ENCODE measurements around the gene DR1. TPM values are rescaled to one million over a fixed set of nuclear protein-coding genes. Genes with fewer than 3 reads are reported as not detected.

Gene DR1
- 30.8 and 39.8 TPM in 2 replicates for polyA plus RNA-seq (2011; rRNA removed)
- polyA plus RNA-seq (2012; cell fraction: cytosol; rRNA removed): 7.7 and 9.2 TPM in 2 replicates
- polyA plus RNA-seq (2012; cell fraction: nucleus; rRNA removed): 2.4 and 3.8 TPM in 2 replicates
- 20.9 to 22.5 TPM (median 22.0 TPM) in 3 replicates for polyA plus RNA-seq (2017; fragmentation: RNase III; extraction: RNeasy Plus Mini Kit Qiagen cat#74134 plus additional on column Dnase treatment)
- polyA minus RNA-seq (2011; rRNA and poly(A)+ RNA removed): 22.3 and 27.7 TPM in 2 replicates

- CTCF ChIA-PET: interaction anchor here (0.6 to 2.8 kb wide), 7 partner anchors 9 to 272 kb away, joined by 3 to 11 read pairs (median 4); no protein-coding TSS in a partner anchor
- ATAC-seq: peak; percentile 92 to 95
- FAIRE-seq: no peak
- peak within 1 kb of the TSS; percentile 78 for H3K4me2 ChIP-seq
- TF ChIP-seq ZSCAN20 (CRISPR knock-in tag; IDR thresholded peaks at IDR 0.05) (no peak), CBX8 (IDR thresholded peaks at IDR 0.05) (no peak), BCL3 (IDR thresholded peaks at IDR 0.05) (peak; percentile 68; the same call in 2 of the 3 replicates), CEBPB (IDR thresholded peaks at IDR 0.05) (no peak), POLR2A (IDR thresholded peaks at IDR 0.05; ENCODE audit: low read length) (peak; percentile 61), GATA3 (IDR thresholded peaks at IDR 0.05; ENCODE audit: borderline replicate concordance) (peak; percentile 37; the same call in 1 of the 2 replicates), JUN (IDR thresholded peaks at IDR 0.05) (peak; percentile 25 to 83; a peak in 4 of 5 replicates), CHD2 (IDR thresholded peaks at IDR 0.05; ENCODE audit: low read length, partially characterized antibody) (peak; percentile 47), KDM1A (IDR thresholded peaks at IDR 0.05; ENCODE audit: low read depth) (no peak), HOXB5 (CRISPR knock-in tag; IDR thresholded peaks at IDR 0.05) (peak; percentile 59; the same call in 1 of the 2 replicates), ZNF302 (CRISPR knock-in tag; IDR thresholded peaks at IDR 0.05) (no peak), RARB (CRISPR knock-in tag; IDR thresholded peaks at IDR 0.05) (no peak), HOXB13 (CRISPR knock-in tag; IDR thresholded peaks at IDR 0.05; ENCODE audit: low read depth) (no peak), ATOH8 (CRISPR knock-in tag; IDR thresholded peaks at IDR 0.05; ENCODE audit: low read depth) (no peak), EP300 (IDR thresholded peaks at IDR 0.05) (no peak), PHF8 (IDR thresholded peaks at IDR 0.05; ENCODE audit: borderline replicate concordance, low read depth) (peak; percentile 81), NFE2L2 (conservative IDR thresholded peaks at IDR 0.05; ENCODE audit: low read length) (no peak), E2F6 (IDR thresholded peaks at IDR 0.05; ENCODE audit: borderline replicate concordance, low read depth) (peak; percentile 24; the same call in 1 of the 2 replicates), FOXS1 (CRISPR knock-in tag; IDR thresholded peaks at IDR 0.05) (no peak), MAZ (IDR thresholded peaks at IDR 0.05; ENCODE audit: borderline replicate concordance, low read depth, low read length) (peak; percentile 63; the same call in 1 of the 2 replicates), FOSB (CRISPR knock-in tag; IDR thresholded peaks at IDR 0.05) (no peak), MYC (IDR thresholded peaks at IDR 0.05; ENCODE audit: borderline replicate concordance, low read length) (peak; percentile 90)
- TF ChIP-seq, protein P1, sequence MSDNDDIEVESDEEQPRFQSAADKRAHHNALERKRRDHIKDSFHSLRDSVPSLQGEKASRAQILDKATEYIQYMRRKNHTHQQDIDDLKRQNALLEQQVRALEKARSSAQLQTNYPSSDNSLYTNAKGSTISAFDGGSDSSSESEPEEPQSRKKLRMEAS (IDR thresholded peaks at IDR 0.05): peak; percentile 86
- TF ChIP-seq, protein P2, sequence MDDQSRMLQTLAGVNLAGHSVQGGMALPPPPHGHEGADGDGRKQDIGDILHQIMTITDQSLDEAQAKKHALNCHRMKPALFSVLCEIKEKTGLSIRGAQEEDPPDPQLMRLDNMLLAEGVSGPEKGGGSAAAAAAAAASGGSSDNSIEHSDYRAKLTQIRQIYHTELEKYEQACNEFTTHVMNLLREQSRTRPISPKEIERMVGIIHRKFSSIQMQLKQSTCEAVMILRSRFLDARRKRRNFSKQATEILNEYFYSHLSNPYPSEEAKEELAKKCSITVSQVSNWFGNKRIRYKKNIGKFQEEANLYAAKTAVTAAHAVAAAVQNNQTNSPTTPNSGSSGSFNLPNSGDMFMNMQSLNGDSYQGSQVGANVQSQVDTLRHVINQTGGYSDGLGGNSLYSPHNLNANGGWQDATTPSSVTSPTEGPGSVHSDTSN (IDR thresholded peaks at IDR 0.05): no peak
- H3K4me3 ChIP-seq: peak within 1 kb of the TSS; percentile 86
- peaks cover 28% of the 10 kb centered on the region; the same call in 2 of the 3 replicates for H3K4me1 ChIP-seq
- H3K27ac ChIP-seq: peak within 1 kb of the TSS; percentile 98 to 99
- peak; percentile 80 to 88 for DNase-seq (ENCODE audit: low read depth in 1 of 2, low spot score in 1 of 2)
- WGBS (ENCODE audit: missing lambda C conversion rate): 5% methylated on average over 8 of the region's 80 CpGs
- H3K9me3 ChIP-seq: no peaks in the 10 kb centered on the region
- POLR2A ChIA-PET: interaction anchor here (0.6 to 1.6 kb wide), 16 partner anchors 9 to 500 kb away, joined by 3 to 12 read pairs (median 4); partner anchors contain the start of gene MTF2
Observed at GRCh38 chr1:93345633-93346420, at the start of gene DR1. Gene DR1, plus strand, starts transcription at chr1:93345907. Its CDS starts 739 bp downstream, at chr1:93346646.

All from A549 (cell line).